Activated CD4-positive, alpha-beta memory T cell treated with anti-CD3 and anti-CD28 coated beads for 36 hours (primary cell): ENCODE data around the gene ADGRG6. TPM values are rescaled to one million over a fixed set of nuclear protein-coding genes. Genes with fewer than 3 reads are reported as not detected.
A peak's percentile ranks its signal among the peaks of the same experiment; 100 is the strongest.

Source experiments
- CTCF ChIA-PET: fragments of 350-600 bp; sonication (Branson Sonifier 250); formaldehyde crosslinking; loops from one replicate; lab custom pipeline; 2021; ENCODE audit warnings: antibody characterized with exemption, inconsistent platforms; lab: Charles Lee
- POLR2A ChIA-PET: fragments of 350-600 bp; sonication (Branson Sonifier 250); formaldehyde crosslinking; loops from one replicate; lab custom pipeline; 2021; ENCODE audit warnings: antibody characterized with exemption; lab: Charles Lee
- DNase-seq: peaks from one replicate; pipeline ENCODE4 v3.0.0-alpha.2; 2020
- H3K27ac Mint-ChIP-seq: one replicate; pipeline ENCODE4 v1.8.0; 2021; ENCODE audit warnings: mixed read lengths
- H3K27me3 Mint-ChIP-seq: one replicate; pipeline ENCODE4 v1.8.0; 2021; ENCODE audit warnings: mixed read lengths
- H3K36me3 Mint-ChIP-seq: one replicate; pipeline ENCODE4 v1.8.0; 2021; ENCODE audit warnings: mixed read lengths
- H3K4me1 Mint-ChIP-seq: one replicate; pipeline ENCODE4 v1.8.0; 2021; ENCODE audit warnings: low read depth, mixed read lengths
- H3K4me3 Mint-ChIP-seq: one replicate; pipeline ENCODE4 v1.8.0; 2021; ENCODE audit warnings: mild to moderate bottlenecking, mixed read lengths
- H3K9me3 Mint-ChIP-seq: one replicate; pipeline ENCODE4 v1.8.0; 2021; ENCODE audit warnings: mixed read lengths
- intact Hi-C: fragments of 100-400 bp; cut with micrococcal nuclease; formaldehyde crosslinking; loops from one replicate; pipeline ENCODE4 v1.15.1; 2023
- total RNA-seq, 2 experiments: library from RNA; stranded (reverse); gene quantifications; one replicate each; pipeline ENCODE4 v1.2.3, GENCODE V29; 2021

The ADGRG6 gene
- under 1 TPM; 0.12 to 0.55 TPM for total RNA-seq

- H3K4me3 Mint-ChIP-seq: peak within 1 kb of the TSS; percentile 76
- peaks cover 2% of the 10 kb centered on the region for H3K4me1 Mint-ChIP-seq
- H3K36me3 Mint-ChIP-seq: no peaks in the 10 kb centered on the region
- H3K27ac Mint-ChIP-seq: no peak within 1 kb of the TSS
- POLR2A ChIA-PET: interaction anchor here (0.5 kb wide), 1 partner anchor 21 kb away, joined by 6 read pairs; no protein-coding TSS in a partner anchor
- H3K9me3 Mint-ChIP-seq: no peaks in the 10 kb centered on the region
- intact Hi-C loops: loop anchor here (5.0 kb wide), 2 partner anchors 95 to 155 kb away; partner anchors contain the start of genes NMBR and VTA1
- CTCF ChIA-PET: interaction anchor here (0.9 to 1.4 kb wide), 2 partner anchors 146 to 155 kb away, joined by 4 to 5 read pairs; no protein-coding TSS in a partner anchor
- DNase-seq: peak; percentile 58
- H3K27me3 Mint-ChIP-seq: peaks cover 26% of the 10 kb centered on the region
These were observed at the start of gene ADGRG6 for GRCh38 chr6:142301651-142302391. ADGRG6 (plus strand) TSS chr6:142302007; CDS start chr6:142302330, 323 bp downstream.

DNA sequence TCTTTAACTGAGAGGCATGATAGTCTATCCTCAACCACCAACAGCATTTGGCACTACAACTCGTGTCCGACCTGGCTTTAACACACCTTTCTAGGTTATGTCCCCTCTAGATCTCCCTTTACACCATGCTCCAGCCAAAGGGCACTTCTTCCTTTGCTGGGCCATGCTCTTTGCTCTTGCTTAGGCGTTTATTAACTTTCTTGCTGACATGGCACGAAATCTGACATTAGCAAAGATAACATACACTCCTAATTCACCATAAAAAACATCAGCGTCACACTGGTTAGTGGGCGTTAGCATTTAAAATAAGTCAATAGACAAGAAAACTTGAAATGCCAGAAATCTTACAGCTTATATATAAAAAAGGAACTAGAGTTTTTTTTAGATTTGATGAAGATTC, 47.3 kb upstream of the ADGRG6 start:
- Mint-ChIP-seq H3K27ac (no peak overlapping the region), H3K4me1 (no peaks in the 10 kb centered on the region), H3K36me3 (no peaks in the 10 kb centered on the region), H3K9me3 (no peaks in the 10 kb centered on the region), H3K27me3 (peaks cover 1% of the 10 kb centered on the region), H3K4me3 (no peak overlapping the region)
- POLR2A ChIA-PET: no interaction called here
- no peak for DNase-seq
- CTCF ChIA-PET: no interaction called here
- intact Hi-C loops: no loop called here

- Mint-ChIP-seq H3K4me1 (no peaks in the 10 kb centered on the region), H3K9me3 (no peaks in the 10 kb centered on the region), H3K27me3 (peaks cover 4% of the 10 kb centered on the region), H3K36me3 (no peaks in the 10 kb centered on the region), H3K4me3 (no peak overlapping the region), H3K27ac (no peak overlapping the region)
- ChIA-PET CTCF (interaction anchor here (0.6 kb wide), 1 partner anchor 143 kb away, joined by 4 read pairs; no protein-coding TSS in a partner anchor), POLR2A (no interaction called here)
- intact Hi-C loops: no loop called here
- no peak for DNase-seq
These were observed 46.0 kb upstream of the ADGRG6 start for GRCh38 chr6:142255785-142256184.

DNA sequence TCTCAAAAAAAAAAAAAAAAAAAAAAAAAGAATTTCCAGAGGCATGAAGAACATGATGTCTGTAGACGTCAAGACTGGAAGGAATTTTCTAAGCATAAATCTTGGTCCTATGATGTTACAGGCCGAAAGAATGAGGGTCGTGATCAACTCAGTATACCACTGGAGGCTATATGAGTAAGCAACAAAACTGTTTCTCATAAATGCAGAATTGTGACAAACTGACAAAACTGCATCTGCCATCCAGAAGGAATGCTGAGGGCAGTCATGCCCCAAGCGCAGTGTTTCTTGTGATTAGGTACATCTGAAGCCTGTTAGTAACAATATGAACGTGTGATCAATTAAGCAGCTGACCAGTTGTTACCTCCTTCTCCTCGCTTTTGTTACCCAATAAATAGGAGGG, 43.5 kb upstream of the ADGRG6 start:
- no peak for DNase-seq
- intact Hi-C loops: no loop called here
- CTCF ChIA-PET: no interaction called here
- no peak overlapping the region for H3K27ac Mint-ChIP-seq
- no peaks in the 10 kb centered on the region for H3K36me3 Mint-ChIP-seq
- POLR2A ChIA-PET: no interaction called here
- peaks cover 4% of the 10 kb centered on the region for H3K27me3 Mint-ChIP-seq
- H3K9me3 Mint-ChIP-seq: no peaks in the 10 kb centered on the region
- H3K4me3 Mint-ChIP-seq: no peak overlapping the region
- no peaks in the 10 kb centered on the region for H3K4me1 Mint-ChIP-seq

- no peak overlapping the region for H3K4me3 Mint-ChIP-seq
- ChIA-PET CTCF (no interaction called here), POLR2A (no interaction called here)
- no peak overlapping the region for H3K27ac Mint-ChIP-seq
- intact Hi-C loops: no loop called here
- H3K36me3 Mint-ChIP-seq: no peaks in the 10 kb centered on the region
- no peaks in the 10 kb centered on the region for H3K4me1 Mint-ChIP-seq
- peaks cover 4% of the 10 kb centered on the region for H3K27me3 Mint-ChIP-seq
- H3K9me3 Mint-ChIP-seq: no peaks in the 10 kb centered on the region
- DNase-seq: no peak
These were observed 43.0 kb upstream of the ADGRG6 start for GRCh38 chr6:142258757-142259156.

- H3K4me3 Mint-ChIP-seq: no peak overlapping the region
- H3K36me3 Mint-ChIP-seq: no peaks in the 10 kb centered on the region
- CTCF ChIA-PET: no interaction called here
- POLR2A ChIA-PET: no interaction called here
- H3K4me1 Mint-ChIP-seq: no peaks in the 10 kb centered on the region
- no peak overlapping the region for H3K27ac Mint-ChIP-seq
- intact Hi-C loops: no loop called here
- no peaks in the 10 kb centered on the region for H3K9me3 Mint-ChIP-seq
- DNase-seq: no peak
- peaks cover 4% of the 10 kb centered on the region for H3K27me3 Mint-ChIP-seq
These were observed 41.1 kb upstream of the ADGRG6 start for GRCh38 chr6:142260748-142261147.

DNA sequence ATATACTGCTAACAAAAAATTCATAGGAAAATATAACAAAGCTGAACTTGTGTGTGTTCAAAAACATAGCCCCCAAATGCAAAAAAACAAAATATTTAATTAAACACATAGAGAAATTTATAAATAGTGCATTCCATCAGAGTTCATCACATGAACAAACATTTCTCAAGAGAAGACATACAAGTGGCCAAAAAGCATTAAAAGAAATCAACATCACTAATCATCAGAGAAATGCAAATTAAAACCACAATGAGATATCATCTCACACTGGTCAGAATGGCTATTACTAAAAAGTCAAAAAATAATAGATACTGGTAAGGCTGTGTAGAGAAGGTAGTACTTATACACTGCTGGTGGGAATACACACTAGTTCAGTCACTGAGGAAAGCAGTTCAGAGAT, 39.6 kb upstream of the ADGRG6 start:
- H3K27ac Mint-ChIP-seq: no peak overlapping the region
- intact Hi-C loops: no loop called here
- no peaks in the 10 kb centered on the region for H3K36me3 Mint-ChIP-seq
- ChIA-PET CTCF (no interaction called here), POLR2A (no interaction called here)
- H3K9me3 Mint-ChIP-seq: no peaks in the 10 kb centered on the region
- H3K4me3 Mint-ChIP-seq: no peak overlapping the region
- no peak for DNase-seq
- H3K27me3 Mint-ChIP-seq: peaks cover 4% of the 10 kb centered on the region
- H3K4me1 Mint-ChIP-seq: no peaks in the 10 kb centered on the region

DNA sequence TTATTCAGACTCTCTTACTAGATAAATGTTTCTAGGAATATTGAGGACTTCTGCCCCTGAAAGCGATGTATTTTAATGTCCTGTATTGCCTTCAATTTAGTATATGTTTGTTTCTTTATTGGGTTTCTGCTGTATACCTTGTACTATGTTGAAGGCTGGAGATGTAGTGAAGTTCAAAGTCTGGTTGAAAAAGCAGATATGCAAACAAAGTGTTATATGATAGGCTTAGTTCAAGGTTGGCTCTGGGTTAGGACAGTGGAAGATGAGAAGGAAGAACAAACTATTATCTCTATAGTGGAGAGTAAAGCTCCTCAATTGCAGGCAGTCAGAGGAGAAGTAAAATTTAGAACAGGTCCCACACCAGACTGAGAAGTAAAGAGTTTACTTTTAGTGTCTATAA, 36.3 kb upstream of the ADGRG6 start:
- Mint-ChIP-seq H3K9me3 (no peaks in the 10 kb centered on the region), H3K27ac (no peak overlapping the region), H3K4me1 (no peaks in the 10 kb centered on the region), H3K27me3 (peaks cover 3% of the 10 kb centered on the region), H3K4me3 (no peak overlapping the region), H3K36me3 (no peaks in the 10 kb centered on the region)
- CTCF ChIA-PET: no interaction called here
- POLR2A ChIA-PET: no interaction called here
- intact Hi-C loops: no loop called here
- DNase-seq: no peak

- peaks cover 1% of the 10 kb centered on the region for H3K27me3 Mint-ChIP-seq
- no peak for DNase-seq
- H3K36me3 Mint-ChIP-seq: no peaks in the 10 kb centered on the region
- no peak overlapping the region for H3K27ac Mint-ChIP-seq
- H3K4me3 Mint-ChIP-seq: no peak overlapping the region
- ChIA-PET CTCF (no interaction called here), POLR2A (no interaction called here)
- intact Hi-C loops: no loop called here
- H3K4me1 Mint-ChIP-seq: no peaks in the 10 kb centered on the region
- H3K9me3 Mint-ChIP-seq: no peaks in the 10 kb centered on the region
These were observed 35.7 kb upstream of the ADGRG6 start for GRCh38 chr6:142266060-142266459.

- DNase-seq: no peak
- intact Hi-C loops: no loop called here
- Mint-ChIP-seq H3K27ac (no peak overlapping the region), H3K27me3 (peaks cover 1% of the 10 kb centered on the region), H3K4me3 (no peak overlapping the region), H3K9me3 (no peaks in the 10 kb centered on the region), H3K36me3 (no peaks in the 10 kb centered on the region), H3K4me1 (no peaks in the 10 kb centered on the region)
- ChIA-PET POLR2A (no interaction called here), CTCF (no interaction called here)
These were observed 30.3 kb upstream of the ADGRG6 start for GRCh38 chr6:142271476-142271875.

- H3K36me3 Mint-ChIP-seq: no peaks in the 10 kb centered on the region
- no peak overlapping the region for H3K4me3 Mint-ChIP-seq
- intact Hi-C loops: no loop called here
- H3K4me1 Mint-ChIP-seq: no peaks in the 10 kb centered on the region
- CTCF ChIA-PET: no interaction called here
- POLR2A ChIA-PET: no interaction called here
- H3K9me3 Mint-ChIP-seq: no peaks in the 10 kb centered on the region
- H3K27ac Mint-ChIP-seq: no peak overlapping the region
- H3K27me3 Mint-ChIP-seq: peaks cover 1% of the 10 kb centered on the region
- DNase-seq: no peak
These were observed 27.2 kb upstream of the ADGRG6 start for GRCh38 chr6:142274656-142275055.

GRCh38 chr6:142275236-142276006, 26.4 kb upstream of the ADGRG6 start:
- POLR2A ChIA-PET: no interaction called here
- H3K4me1 Mint-ChIP-seq: no peaks in the 10 kb centered on the region
- H3K9me3 Mint-ChIP-seq: no peaks in the 10 kb centered on the region
- no peaks in the 10 kb centered on the region for H3K36me3 Mint-ChIP-seq
- no peak overlapping the region for H3K4me3 Mint-ChIP-seq
- H3K27me3 Mint-ChIP-seq: no peaks in the 10 kb centered on the region
- intact Hi-C loops: no loop called here
- no peak overlapping the region for H3K27ac Mint-ChIP-seq
- CTCF ChIA-PET: no interaction called here
- no peak for DNase-seq
